T-helper 1 cell (primary cell): ENCODE measurements around the gene TRIP13.

Experiments used
- DNase-seq, 5 donors: peaks; one replicate each; pipeline ENCODE4 v3.0.0-alpha.2; 2012 to 2020

TRIP13 gene

GRCh38 chr5:854966-855743, 37.5 kb upstream of the TRIP13 start:
- DNase-seq: no peak

GRCh38 chr5:855771-856530, 36.7 kb upstream of the TRIP13 start:
- DNase-seq: peak in 1 of 5 donors; percentile 27

GRCh38 chr5:856531-857425, 35.9 kb upstream of the TRIP13 start:
- DNase-seq: no peak

- no peak for DNase-seq
Observed at GRCh38 chr5:858726-859125, 34.0 kb upstream of the TRIP13 start.

GRCh38 chr5:859391-859790, 33.3 kb upstream of the TRIP13 start:
- no peak for DNase-seq

GRCh38 chr5:859798-860296, 32.8 kb upstream of the TRIP13 start:
- no peak for DNase-seq

- no peak for DNase-seq
Observed at GRCh38 chr5:860506-861150, 32.1 kb upstream of the TRIP13 start.

- no peak for DNase-seq
Observed at GRCh38 chr5:861442-862366, 31.0 kb upstream of the TRIP13 start.

- DNase-seq: no peak
Observed at GRCh38 chr5:862367-863243, 30.1 kb upstream of the TRIP13 start.

GRCh38 chr5:863244-863805, 29.4 kb upstream of the TRIP13 start:
- DNase-seq: no peak

- no peak for DNase-seq
Observed at GRCh38 chr5:864492-865167, 28.1 kb upstream of the TRIP13 start.

GRCh38 chr5:865168-865521, 27.5 kb upstream of the TRIP13 start:
- DNase-seq: no peak

GRCh38 chr5:865771-866170, 26.9 kb upstream of the TRIP13 start:
- no peak for DNase-seq

GRCh38 chr5:867300-867870, 25.3 kb upstream of the TRIP13 start:
- no peak for DNase-seq

- no peak for DNase-seq
Observed at GRCh38 chr5:868428-869135, 24.1 kb upstream of the TRIP13 start.

GRCh38 chr5:870956-871355, 21.7 kb upstream of the TRIP13 start:
- DNase-seq: no peak

- DNase-seq: no peak
Observed at GRCh38 chr5:871596-872298, 20.9 kb upstream of the TRIP13 start.

- no peak for DNase-seq
Observed at GRCh38 chr5:872301-872700, 20.4 kb upstream of the TRIP13 start.
